DND-41 (cell line): ENCODE results near the gene CDCA3.

ENCODE experiments used
- EZH2 ChIP-seq: IDR thresholded peaks from 3 replicates; pipeline ENCODE4 v1.6.1; 2012; ENCODE audit warnings: borderline replicate concordance, low read depth, mild to moderate bottlenecking, moderate library complexity, low read length, inconsistent platforms; ENCODE audit not compliant: severe bottlenecking
- TF ChIP-seq, protein P1 (sequence below): IDR thresholded peaks from 2 replicates; pipeline ENCODE4 v1.5.1; 2012; ENCODE audit warnings: borderline replicate concordance, low read length, moderate library complexity, mild to moderate bottlenecking; ENCODE audit not compliant: poor library complexity, severe bottlenecking; ENCODE audit errors: extremely low read depth

DNA sequence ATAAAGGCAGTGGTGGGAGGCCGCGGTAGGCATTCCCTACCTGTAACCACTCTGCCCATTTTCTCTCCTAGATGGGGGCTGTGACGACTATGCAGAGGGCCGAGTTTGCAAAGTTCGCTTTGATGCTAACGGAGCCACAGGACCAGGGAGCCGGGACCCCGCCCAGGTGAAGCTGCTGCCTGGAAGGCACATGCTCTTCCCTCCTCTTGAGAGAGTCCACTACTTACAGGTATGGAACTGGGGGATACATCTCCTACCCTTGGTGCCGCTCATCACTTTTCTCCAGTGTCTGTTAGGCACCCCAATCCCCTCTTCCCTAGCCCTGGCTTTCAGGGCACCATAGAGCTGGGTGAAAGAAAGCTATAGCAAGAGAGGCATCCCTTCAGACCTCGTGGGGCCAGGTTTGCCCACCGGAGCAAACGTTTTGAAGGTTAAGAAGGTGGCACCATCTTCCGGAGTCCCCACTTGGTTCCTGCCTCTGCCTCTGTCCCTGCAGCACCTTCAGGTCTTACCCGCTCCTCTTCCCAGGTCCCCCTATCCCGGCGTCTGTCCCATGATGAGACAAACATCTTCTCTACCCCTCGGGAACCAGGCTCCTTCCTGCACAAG is 24.9 kb downstream of the CDCA3 start:
- TF ChIP-seq, protein P1, sequence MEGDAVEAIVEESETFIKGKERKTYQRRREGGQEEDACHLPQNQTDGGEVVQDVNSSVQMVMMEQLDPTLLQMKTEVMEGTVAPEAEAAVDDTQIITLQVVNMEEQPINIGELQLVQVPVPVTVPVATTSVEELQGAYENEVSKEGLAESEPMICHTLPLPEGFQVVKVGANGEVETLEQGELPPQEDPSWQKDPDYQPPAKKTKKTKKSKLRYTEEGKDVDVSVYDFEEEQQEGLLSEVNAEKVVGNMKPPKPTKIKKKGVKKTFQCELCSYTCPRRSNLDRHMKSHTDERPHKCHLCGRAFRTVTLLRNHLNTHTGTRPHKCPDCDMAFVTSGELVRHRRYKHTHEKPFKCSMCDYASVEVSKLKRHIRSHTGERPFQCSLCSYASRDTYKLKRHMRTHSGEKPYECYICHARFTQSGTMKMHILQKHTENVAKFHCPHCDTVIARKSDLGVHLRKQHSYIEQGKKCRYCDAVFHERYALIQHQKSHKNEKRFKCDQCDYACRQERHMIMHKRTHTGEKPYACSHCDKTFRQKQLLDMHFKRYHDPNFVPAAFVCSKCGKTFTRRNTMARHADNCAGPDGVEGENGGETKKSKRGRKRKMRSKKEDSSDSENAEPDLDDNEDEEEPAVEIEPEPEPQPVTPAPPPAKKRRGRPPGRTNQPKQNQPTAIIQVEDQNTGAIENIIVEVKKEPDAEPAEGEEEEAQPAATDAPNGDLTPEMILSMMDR, result no peak
- no peak for TF ChIP-seq EZH2
